Esophagus squamous epithelium (tissue), 5 donors: ENCODE data around the gene WDR70. TPM values are rescaled to one million over a fixed set of nuclear protein-coding genes. Genes with fewer than 3 reads are reported as not detected.
A peak's percentile ranks its signal among the peaks of the same experiment; 100 is the strongest.

Experiments
- DNase-seq: peaks from one replicate; lab custom pipeline; 2025; lab: John Stamatoyannopoulos, UW
- H3K27ac ChIP-seq, 4 donors: fragments of 200-600 bp; sonication (generic); one replicate each; pipeline ENCODE4 v1.5.1; 2016 to 2019; ENCODE audit warnings: mild to moderate bottlenecking in 1 of 4
- H3K27me3 ChIP-seq, 4 donors: fragments of 200-600 bp; sonication (generic); 1 replicate in 3 of 4; 2 replicates in 1 of 4; pipeline versions ENCODE4 v1.5.1 to v1.6.0; 2017 to 2021; ENCODE audit warnings: antibody characterized with exemption in 1 of 4
- H3K36me3 ChIP-seq, 3 donors: fragments of 200-600 bp; sonication (generic); one replicate each; pipeline ENCODE4 v1.5.1; 2016 to 2019
- H3K4me1 ChIP-seq, 3 donors: fragments of 200-600 bp; sonication (generic); one replicate each; pipeline ENCODE4 v1.5.1; 2017 to 2019
- H3K4me3 ChIP-seq, 4 donors: fragments of 200-600 bp; sonication (generic); 1 replicate in 3 of 4; 2 replicates in 1 of 4; pipeline ENCODE4 v1.5.1; 2016 to 2019; ENCODE audit warnings: mild to moderate bottlenecking in 2 of 4, moderate library complexity in 1 of 4
- H3K9me3 ChIP-seq, 3 donors: fragments of 200-600 bp; sonication (generic); one replicate each; pipeline ENCODE4 v1.5.1; 2016 to 2019
- CTCF ChIP-seq, 6 experiments: fragments of 450-650 bp in 4 of 6; fragments of 200-600 bp in 2 of 6; sonication (generic) in 2 of 6; IDR thresholded peaks; one replicate each; pipeline ENCODE4 v1.5.1; 2016 to 2019; ENCODE audit warnings: antibody characterized with exemption in 6 of 6, mild to moderate bottlenecking in 4 of 6, moderate library complexity in 4 of 6
- POLR2A ChIP-seq, 4 donors: fragments of 450-650 bp; IDR thresholded peaks; one replicate each; pipeline ENCODE4 v1.6.1; 2017; ENCODE audit warnings: antibody characterized with exemption in 4 of 4, mild to moderate bottlenecking in 4 of 4, moderate library complexity in 3 of 4
- WGBS, 2 donors: methylation state at CpG; one replicate each; pipeline ENCODE4 v1.1.5; 2018; 5-methylcytosine and 5-hydroxymethylcytosine counted together
- intact Hi-C: fragments of 100-400 bp; cut with DNase I; formaldehyde crosslinking; loops from one replicate; pipeline ENCODE4 v1.15.0; 2022
- total RNA-seq, 4 donors: library from RNA; depleted of rRNA; stranded (reverse); fragments of >200 nt; gene quantifications; one replicate each; pipeline ENCODE4 v1.1.0, GENCODE V29; 2016
- donor health status: DM: yes; HTN: yes; CAD: no.

Gene WDR70
- total RNA-seq, 4 donors from 2014 or later, result 8.2 to 26.1 (median 15.5) TPM

- H3K27me3 ChIP-seq, result no peaks in the 10 kb centered on the region
- peaks cover 0 to 32% (median 0%) of the 10 kb centered on the region in 3 donors for H3K36me3 ChIP-seq
- DNase-seq, result no peak
- intact Hi-C loops, result no loop called here
- no peak for TF ChIP-seq CTCF (IDR thresholded peaks at IDR 0.05)
- TF ChIP-seq POLR2A (IDR thresholded peaks at IDR 0.05), result no peak
- H3K4me3 ChIP-seq, result no peak overlapping the region
- peak overlapping the region in 2 of 4 donors; percentile 44 to 45 for H3K27ac ChIP-seq
- H3K9me3 ChIP-seq, result no peaks in the 10 kb centered on the region
- WGBS, 2 donors, result 73 to 74% methylated on average over 5 of the region's 5 CpGs
- peaks cover 0 to 24% (median 4%) of the 10 kb centered on the region in 3 donors for H3K4me1 ChIP-seq
These were observed 359.9 kb downstream of the WDR70 start for GRCh38 chr5:37738865-37739488.

- Histone ChIP-seq H3K27me3 (no peaks in the 10 kb centered on the region), H3K4me3 (no peak overlapping the region), H3K27ac (peak overlapping the region in 1 of 4 donors; percentile 44), H3K36me3 (peaks cover 0 to 34% (median 0%) of the 10 kb centered on the region in 3 donors), H3K4me1 (peaks cover 0 to 24% (median 4%) of the 10 kb centered on the region in 3 donors), H3K9me3 (no peaks in the 10 kb centered on the region)
- DNase-seq, result no peak
- intact Hi-C loops, result no loop called here
- no peak for TF ChIP-seq CTCF (IDR thresholded peaks at IDR 0.05)
- TF ChIP-seq POLR2A (IDR thresholded peaks at IDR 0.05), result no peak
- 56 to 82% methylated on average over 2 of the region's 2 CpGs for WGBS, 2 donors
These were observed 360.7 kb downstream of the WDR70 start for GRCh38 chr5:37739817-37740261.

GRCh38 chr5:37740331-37741066, 361.4 kb downstream of the WDR70 start:
- Histone ChIP-seq H3K4me3 (no peak overlapping the region), H3K27me3 (no peaks in the 10 kb centered on the region), H3K4me1 (peaks cover 0 to 24% (median 4%) of the 10 kb centered on the region in 3 donors), H3K9me3 (no peaks in the 10 kb centered on the region), H3K36me3 (peaks cover 0 to 30% (median 0%) of the 10 kb centered on the region in 3 donors), H3K27ac (peak overlapping the region in 2 of 4 donors; percentile 44 to 59)
- intact Hi-C loops, result no loop called here
- DNase-seq, result no peak
- no peak for TF ChIP-seq CTCF (IDR thresholded peaks at IDR 0.05)
- TF ChIP-seq POLR2A (IDR thresholded peaks at IDR 0.05), result no peak

GRCh38 chr5:37742111-37742510, 363.0 kb downstream of the WDR70 start:
- DNase-seq, result no peak
- H3K4me3 ChIP-seq, result no peak overlapping the region
- intact Hi-C loops, result no loop called here
- H3K9me3 ChIP-seq, result no peaks in the 10 kb centered on the region
- peaks cover 0 to 24% (median 4%) of the 10 kb centered on the region in 3 donors for H3K4me1 ChIP-seq
- H3K27ac ChIP-seq, result no peak overlapping the region
- TF ChIP-seq CTCF (IDR thresholded peaks at IDR 0.05), result no peak
- TF ChIP-seq POLR2A (IDR thresholded peaks at IDR 0.05), result no peak
- no peaks in the 10 kb centered on the region for H3K27me3 ChIP-seq
- peaks cover 0 to 28% (median 0%) of the 10 kb centered on the region in 3 donors for H3K36me3 ChIP-seq

- TF ChIP-seq POLR2A (IDR thresholded peaks at IDR 0.05), result no peak
- TF ChIP-seq CTCF (IDR thresholded peaks at IDR 0.05), result no peak
- Histone ChIP-seq H3K27me3 (no peaks in the 10 kb centered on the region), H3K4me1 (no peaks in the 10 kb centered on the region), H3K27ac (no peak overlapping the region), H3K36me3 (peaks cover 0 to 23% (median 0%) of the 10 kb centered on the region in 3 donors), H3K9me3 (no peaks in the 10 kb centered on the region), H3K4me3 (no peak overlapping the region)
- intact Hi-C loops, result no loop called here
- no peak for DNase-seq
- 59 to 69% methylated on average over 3 of the region's 3 CpGs for WGBS, 2 donors
These were observed 372.1 kb downstream of the WDR70 start for GRCh38 chr5:37751227-37751626.
